ENCODE results near the gene INPP5D.

Gene INPP5D

GRCh38 chr2:233075141-233075965 lies 15.2 kb downstream of the INPP5D start:
- TF ChIP-seq CTCF (IDR thresholded peaks at IDR 0.05; ENCODE audit: low read depth, low read length): no peak
- no peaks in the 10 kb centered on the region for H3K9me3 ChIP-seq
- DNase-seq: no peak
- no peak overlapping the region for H3K4me3 ChIP-seq (ENCODE audit: low read depth, low read length)
- H3K36me3 ChIP-seq: no peaks in the 10 kb centered on the region
- H3K4me1 ChIP-seq: no peaks in the 10 kb centered on the region
- H3K27me3 ChIP-seq: no peaks in the 10 kb centered on the region

GRCh38 chr2:233075966-233076339 lies 15.8 kb downstream of the INPP5D start:
- no peak for DNase-seq
- H3K36me3 ChIP-seq: no peaks in the 10 kb centered on the region
- no peak for TF ChIP-seq CTCF (IDR thresholded peaks at IDR 0.05; ENCODE audit: low read depth, low read length)
- H3K4me3 ChIP-seq (ENCODE audit: low read depth, low read length): no peak overlapping the region
- H3K27me3 ChIP-seq: peaks cover 5% of the 10 kb centered on the region; the same call in 1 of the 2 replicates
- no peaks in the 10 kb centered on the region for H3K4me1 ChIP-seq
- H3K9me3 ChIP-seq: no peaks in the 10 kb centered on the region

GRCh38 chr2:233076749-233077148 lies 16.6 kb downstream of the INPP5D start:
- H3K4me3 ChIP-seq (ENCODE audit: low read depth, low read length): no peak overlapping the region
- TF ChIP-seq CTCF (IDR thresholded peaks at IDR 0.05; ENCODE audit: low read depth, low read length): no peak
- DNase-seq: no peak
- H3K36me3 ChIP-seq: no peaks in the 10 kb centered on the region
- no peaks in the 10 kb centered on the region for H3K4me1 ChIP-seq
- peaks cover 5% of the 10 kb centered on the region; the same call in 1 of the 2 replicates for H3K27me3 ChIP-seq
- no peaks in the 10 kb centered on the region for H3K9me3 ChIP-seq

GRCh38 chr2:233079473-233079877 lies 19.3 kb downstream of the INPP5D start:
- no peak for TF ChIP-seq CTCF (IDR thresholded peaks at IDR 0.05; ENCODE audit: low read depth, low read length)
- no peaks in the 10 kb centered on the region for H3K4me1 ChIP-seq
- H3K9me3 ChIP-seq: no peaks in the 10 kb centered on the region
- no peaks in the 10 kb centered on the region for H3K36me3 ChIP-seq
- peaks cover 5% of the 10 kb centered on the region; the same call in 1 of the 2 replicates for H3K27me3 ChIP-seq
- DNase-seq: no peak
- H3K4me3 ChIP-seq (ENCODE audit: low read depth, low read length): no peak overlapping the region

GRCh38 chr2:233079953-233080835 lies 20.1 kb downstream of the INPP5D start:
- no peak overlapping the region for H3K4me3 ChIP-seq (ENCODE audit: low read depth, low read length)
- H3K36me3 ChIP-seq: no peaks in the 10 kb centered on the region
- no peaks in the 10 kb centered on the region for H3K9me3 ChIP-seq
- no peak for TF ChIP-seq CTCF (IDR thresholded peaks at IDR 0.05; ENCODE audit: low read depth, low read length)
- peaks cover 5% of the 10 kb centered on the region for H3K27me3 ChIP-seq
- no peaks in the 10 kb centered on the region for H3K4me1 ChIP-seq
- no peak for DNase-seq

Measured in BE2C (cell line).